Spleen (tissue), 11 donors: ENCODE results near the gene CASP8. TPM values are rescaled to one million over a fixed set of nuclear protein-coding genes. Genes with fewer than 3 reads are reported as not detected.
"Not testable (repeated sequence)": the region's sequence is repeated elsewhere in the genome, so short reads cannot be mapped to it uniquely, and the experiment has no call there.

Experiments used
- DNase-seq: peaks from one replicate; pipeline ENCODE4 v3.0.0-alpha.2; 2020
- H3K27ac ChIP-seq, 8 donors: fragments of 200-600 bp; sonication (generic) in 7 of 8; 1 replicate in 4 of 8; 2 replicates in 4 of 8; pipeline versions ENCODE4 v1.5.0 to v1.8.0; 2016 to 2021; ENCODE audit warnings: inconsistent platforms in 4 of 8, mild to moderate bottlenecking in 4 of 8, moderate library complexity in 1 of 8
- H3K27me3 ChIP-seq, 7 donors: fragments of 200-600 bp; sonication (generic) in 6 of 7; replicated peaks in 1 of 7; 1 replicate in 4 of 7; 2 replicates in 3 of 7; pipeline versions ENCODE4 v1.5.0 to v1.8.0; 2016 to 2021; ENCODE audit warnings: inconsistent platforms in 3 of 7, mild to moderate bottlenecking in 1 of 7
- H3K36me3 ChIP-seq, 6 donors: fragments of 200-600 bp; sonication (generic) in 5 of 6; 1 replicate in 4 of 6; 2 replicates in 2 of 6; pipeline versions ENCODE4 v1.5.0 to v1.8.0; 2016 to 2021; ENCODE audit warnings: inconsistent platforms in 2 of 6
- H3K4me1 ChIP-seq, 6 donors: fragments of 200-600 bp; sonication (generic) in 5 of 6; 1 replicate in 3 of 6; 2 replicates in 3 of 6; pipeline versions ENCODE4 v1.5.0 to v1.8.0; 2016 to 2021; ENCODE audit warnings: inconsistent platforms in 3 of 6
- H3K4me3 ChIP-seq, 8 donors: fragments of 200-600 bp; sonication (generic) in 7 of 8; 1 replicate in 4 of 8; 2 replicates in 4 of 8; pipeline versions ENCODE4 v1.5.0 to v1.8.0; 2016 to 2021; ENCODE audit warnings: inconsistent platforms in 4 of 8, mild to moderate bottlenecking in 4 of 8, moderate library complexity in 2 of 8
- H3K9me3 ChIP-seq, 8 donors: fragments of 200-600 bp; sonication (generic) in 7 of 8; 1 replicate in 4 of 8; 2 replicates in 4 of 8; pipeline versions ENCODE4 v1.5.0 to v1.8.0; 2016 to 2021; ENCODE audit warnings: inconsistent platforms in 4 of 8
- CTCF ChIP-seq, 11 experiments: fragments of 200-600 bp in 7 of 11; fragments of 450-650 bp in 4 of 11; sonication (generic) in 4 of 11; IDR thresholded peaks in 8 of 11; conservative IDR thresholded peaks in 3 of 11; 1 replicate in 7 of 11; 2 replicates in 4 of 11; pipeline versions ENCODE4 v1.4.0 to v1.8.0; 2016 to 2021; ENCODE audit warnings: antibody characterized with exemption in 11 of 11, inconsistent platforms in 4 of 11, mild to moderate bottlenecking in 1 of 11
- POLR2A ChIP-seq, 3 donors: fragments of 450-650 bp; IDR thresholded peaks; one replicate each; pipeline ENCODE4 v1.5.1; 2017; ENCODE audit warnings: antibody characterized with exemption in 3 of 3, mild to moderate bottlenecking in 1 of 3
- POLR2AphosphoS5 ChIP-seq, 3 donors: sonication (generic); formaldehyde crosslinking; IDR thresholded peaks; one replicate each; pipeline ENCODE4 v1.5.1; 2017; ENCODE audit warnings: antibody characterized with exemption in 3 of 3
- WGBS, 5 donors: extraction: QIAGEN DNeasy Blood & Tissue Kit in 3 of 5; methylation state at CpG; one replicate each; pipeline versions ENCODE4 v1.1.5 to v1.1.7; 2013 to 2018; 5-methylcytosine and 5-hydroxymethylcytosine counted together
- intact Hi-C: fragments of 100-400 bp; cut with DNase I; formaldehyde crosslinking; loops from one replicate; pipeline ENCODE4 v1.15.0; 2023; ENCODE audit warnings: low total_unique reads
- polyA plus RNA-seq, 3 donors: library from polyadenylated mRNA; stranded (reverse); fragments of 200-250 nt; gene quantifications; one replicate each; pipeline ENCODE4 v1.2.1, GENCODE V29; 2013
- total RNA-seq, 7 donors: library from RNA; depleted of rRNA in 3 of 7; stranded (reverse); fragments of >200 nt in 3 of 7; fragmentation: NEBNext Ultra II Directional in 4 of 7; extraction: Animal tissue kit (Norgen Biotek cat#: 25700) in 4 of 7; gene quantifications; one replicate each; pipeline versions ENCODE4 v1.1.0 to v1.2.1, GENCODE V29; 2016 to 2021
- donor health status: healthy with polysubstance abuse.
- donor health status: DM: no; HTN: no; CAD: no; lungs with moderate emphysema.
- donor health status: DM: no; HTN: no; CAD: no.
- donor health status: Bipolar disorder and iron deficiency.
- donor health status: healthy.
- donor health status: DM: no; HTN: no; CAD: no.
- donor health status: DM: yes; HTN: yes; CAD: no.

The CASP8 gene
- total and polyA plus RNA-seq, 10 donors, result 20.3 to 100 (median 78.7) TPM

GRCh38 chr2:201280191-201281040 lies 20.1 kb downstream of the CASP8 start:
- Histone ChIP-seq H3K9me3 (no peaks in the 10 kb centered on the region), H3K4me1 (peaks cover 0 to 44% (median 11%) of the 10 kb centered on the region in 6 donors), H3K27ac (peak overlapping the region in 5 of 8 donors; percentile 7 to 33 (median 21)), H3K27me3 (no peaks in the 10 kb centered on the region), H3K36me3 (peaks cover 9 to 73% (median 50%) of the 10 kb centered on the region in 6 donors), H3K4me3 (no peak overlapping the region)
- TF ChIP-seq CTCF (IDR thresholded peaks at IDR 0.05 in 8 of 11, conservative IDR thresholded peaks at IDR 0.05 in 3 of 11), result no peak
- no peak for TF ChIP-seq POLR2AphosphoS5 (IDR thresholded peaks at IDR 0.05)
- TF ChIP-seq POLR2A (IDR thresholded peaks at IDR 0.05), result no peak
- intact Hi-C loops, result no loop called here
- DNase-seq, result no peak
- WGBS, 5 donors, result 84 to 91% (median 88%) methylated on average over 3 of the region's 3 CpGs

GRCh38 chr2:201285499-201285898 lies 25.2 kb downstream of the CASP8 start:
- H3K4me3 ChIP-seq, result no peak overlapping the region
- H3K36me3 ChIP-seq, result peaks cover 11 to 73% (median 57%) of the 10 kb centered on the region in 6 donors
- H3K9me3 ChIP-seq, result peaks cover 0 to 3% (median 0%) of the 10 kb centered on the region in 8 donors
- peaks cover 0 to 12% (median under 1%) of the 10 kb centered on the region in 6 donors for H3K4me1 ChIP-seq
- WGBS, 5 donors, result 89 to 100% (median 92%) methylated on average over 1 of the region's 1 CpG
- DNase-seq, result no peak
- TF ChIP-seq POLR2A (IDR thresholded peaks at IDR 0.05) (no peak), POLR2AphosphoS5 (IDR thresholded peaks at IDR 0.05) (peak in 1 of 3 donors; percentile 1), CTCF (IDR thresholded peaks at IDR 0.05 in 8 of 11, conservative IDR thresholded peaks at IDR 0.05 in 3 of 11) (no peak)
- no peaks in the 10 kb centered on the region for H3K27me3 ChIP-seq
- intact Hi-C loops, result no loop called here
- H3K27ac ChIP-seq, result peak overlapping the region in 1 of 8 donors; percentile 17

GRCh38 chr2:201290457-201291148 lies 30.3 kb downstream of the CASP8 start:
- 87 to 98% (median 96%) methylated on average over 13 to 15 of the region's 15 CpGs for WGBS, 5 donors
- Histone ChIP-seq H3K9me3 (peaks cover 0 to 42% (median 30%) of the 10 kb centered on the region in 8 donors), H3K36me3 (peaks cover 5 to 59% (median 54%) of the 10 kb centered on the region in 6 donors)
- H3K4me1 ChIP-seq, DNase-seq, intact Hi-C loops, H3K4me3 ChIP-seq, H3K27me3 ChIP-seq, H3K27ac ChIP-seq: not testable (repeated sequence)
- TF ChIP-seq POLR2AphosphoS5 (IDR thresholded peaks at IDR 0.05), result peak in 1 of 3 donors; percentile 46

- 60 to 91% (median 83%) methylated on average over 3 of the region's 3 CpGs for WGBS, 5 donors
- TF ChIP-seq POLR2A (IDR thresholded peaks at IDR 0.05) (no peak), POLR2AphosphoS5 (IDR thresholded peaks at IDR 0.05) (no peak), CTCF (IDR thresholded peaks at IDR 0.05 in 8 of 11, conservative IDR thresholded peaks at IDR 0.05 in 3 of 11) (no peak)
- no peaks in the 10 kb centered on the region for H3K27me3 ChIP-seq
- no peak overlapping the region for H3K27ac ChIP-seq
- H3K4me1 ChIP-seq, result no peaks in the 10 kb centered on the region
- no peak for DNase-seq
- H3K9me3 ChIP-seq, result peaks cover 0 to 72% (median 52%) of the 10 kb centered on the region in 8 donors
- intact Hi-C loops, result no loop called here
- no peak overlapping the region for H3K4me3 ChIP-seq
- H3K36me3 ChIP-seq, result peaks cover 0 to 11% (median 3%) of the 10 kb centered on the region in 6 donors
Measured at GRCh38 chr2:201298462-201299052, 38.2 kb downstream of the CASP8 start.

- Histone ChIP-seq H3K9me3 (peaks cover 0 to 71% (median 52%) of the 10 kb centered on the region in 8 donors), H3K36me3 (peaks cover 0 to 11% (median 3%) of the 10 kb centered on the region in 6 donors)
- H3K4me1 ChIP-seq, H3K27me3 ChIP-seq, intact Hi-C loops, H3K4me3 ChIP-seq, H3K27ac ChIP-seq, DNase-seq: not testable (repeated sequence)
- WGBS, 5 donors, result 94 to 99% (median 95%) methylated on average over 11 of the region's 11 CpGs
Measured at GRCh38 chr2:201299929-201300328, 39.6 kb downstream of the CASP8 start.
